Measurements from ENCODE around the gene TCF21.
"Not testable (repeated sequence)": the region's sequence is repeated elsewhere in the genome, so short reads cannot be mapped to it uniquely, and the experiment has no call there.

The TCF21 gene

GRCh38 chr6:133888929-133889556 lies at the start of gene TCF21:
Gene TCF21, plus strand, starts transcription at chr6:133889113. Its CDS starts 285 bp downstream, at chr6:133889398.
- DNase-seq (ENCODE audit: low read depth in 1 of 2, low spot score in 1 of 2) = no peak

- no peak for DNase-seq (ENCODE audit: low read depth in 1 of 2, low spot score in 1 of 2)
Observed at GRCh38 chr6:133841176-133841575, 47.7 kb upstream of the TCF21 start.

- DNase-seq (ENCODE audit: low read depth in 1 of 2, low spot score in 1 of 2) = no peak
Observed at GRCh38 chr6:133843098-133843497, 45.8 kb upstream of the TCF21 start.

- no peak for DNase-seq (ENCODE audit: low read depth in 1 of 2, low spot score in 1 of 2)
Observed at GRCh38 chr6:133844709-133845108, 44.2 kb upstream of the TCF21 start.

GRCh38 chr6:133854041-133854363 lies 34.9 kb upstream of the TCF21 start:
- DNase-seq (ENCODE audit: low read depth in 1 of 2, low spot score in 1 of 2) = no peak

DNA sequence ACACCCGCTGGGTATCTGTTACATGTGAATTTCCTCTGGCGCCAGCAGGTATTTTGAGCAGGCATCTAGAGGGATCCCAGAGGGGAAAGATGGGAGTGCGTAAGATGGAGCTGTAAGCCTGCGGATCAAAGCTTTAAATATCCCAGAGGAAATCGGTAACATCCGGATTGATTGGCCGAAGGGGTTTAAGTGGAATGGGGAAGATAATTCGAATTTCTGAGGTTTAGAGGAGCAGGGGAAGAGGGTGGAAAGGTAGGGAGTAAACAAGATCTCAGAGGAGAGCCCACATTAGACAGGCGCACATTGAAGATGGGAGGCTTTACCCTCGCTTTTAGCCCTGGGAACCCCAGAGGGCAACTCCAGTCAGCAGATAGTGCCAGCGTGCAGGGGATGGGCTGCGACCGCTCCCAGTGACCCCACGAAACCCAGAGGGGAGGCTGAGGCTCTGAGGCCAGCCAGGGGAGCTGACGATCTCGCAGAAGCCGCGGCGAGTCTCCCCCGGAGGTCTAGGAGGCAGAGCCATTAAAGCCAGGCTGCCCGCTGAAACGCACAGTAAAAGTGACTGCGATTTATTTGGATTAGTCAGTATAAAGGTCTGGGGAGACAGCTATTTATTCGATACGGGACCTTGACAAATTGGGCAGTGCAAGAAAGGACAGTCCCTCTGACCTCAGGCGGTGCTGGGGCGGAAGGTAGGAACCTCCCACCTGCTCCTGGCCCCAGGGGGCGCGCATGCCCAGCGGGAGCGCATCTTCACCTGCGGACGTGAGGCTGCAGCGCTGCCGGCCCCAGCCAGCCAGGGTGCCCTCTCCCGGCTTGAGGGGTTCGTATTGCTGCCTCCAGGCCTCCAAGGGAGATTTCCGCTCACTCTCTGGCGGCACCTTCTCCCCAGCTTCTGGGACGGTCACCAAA lies 34.3 kb upstream of the TCF21 start:
- DNase-seq (ENCODE audit: low read depth in 1 of 2, low spot score in 1 of 2) = peak in 1 of 2 donors; percentile 1

GRCh38 chr6:133855276-133855990 lies 33.5 kb upstream of the TCF21 start:
- no peak for DNase-seq (ENCODE audit: low read depth in 1 of 2, low spot score in 1 of 2)

- no peak for DNase-seq (ENCODE audit: low read depth in 1 of 2, low spot score in 1 of 2)
Observed at GRCh38 chr6:133855991-133856370, 32.9 kb upstream of the TCF21 start.

GRCh38 chr6:133856911-133857310 lies 32.0 kb upstream of the TCF21 start:
- no peak for DNase-seq (ENCODE audit: low read depth in 1 of 2, low spot score in 1 of 2)

DNA sequence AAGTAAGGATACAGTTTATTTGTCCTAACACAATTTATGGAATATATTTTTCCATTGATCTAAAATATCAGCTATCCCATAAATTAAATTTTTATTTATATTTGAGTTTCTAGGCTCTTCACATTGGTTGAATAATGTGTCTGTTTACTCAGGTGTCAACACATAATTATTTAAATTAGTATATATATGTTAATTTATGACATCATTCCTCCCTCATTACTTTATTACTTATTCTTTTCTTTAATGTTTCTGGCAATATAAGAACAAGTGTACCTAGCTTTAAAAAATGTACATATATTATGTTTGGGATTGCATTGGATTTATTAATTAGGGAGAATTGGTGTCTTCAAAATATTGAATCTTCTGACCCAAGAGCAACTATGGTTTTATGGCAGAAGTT lies 31.2 kb upstream of the TCF21 start:
- DNase-seq (ENCODE audit: low read depth in 1 of 2, low spot score in 1 of 2) = no peak

- DNase-seq (ENCODE audit: low read depth in 1 of 2, low spot score in 1 of 2) = not testable (repeated sequence)
Observed at GRCh38 chr6:133861337-133861736, 27.6 kb upstream of the TCF21 start.

DNA sequence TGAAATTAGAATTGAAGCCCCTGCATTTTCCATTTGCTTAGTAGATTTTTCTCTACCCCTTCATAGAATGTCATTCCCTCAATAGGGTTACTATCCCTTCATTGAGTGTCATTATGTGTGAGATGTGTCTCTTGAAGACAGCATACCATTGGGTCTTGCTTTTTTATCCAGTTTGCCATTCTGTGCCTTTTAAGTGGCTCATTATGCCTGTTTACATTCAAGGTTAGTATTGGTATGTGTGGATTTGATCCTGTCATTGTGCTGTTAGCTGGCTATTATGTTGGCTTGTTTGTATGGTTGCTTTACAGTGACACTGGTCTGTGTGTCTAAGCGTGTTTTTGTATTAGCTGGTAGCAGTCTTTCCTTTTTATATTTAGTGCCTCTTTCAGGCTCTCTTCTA lies 25.7 kb upstream of the TCF21 start:
- DNase-seq (ENCODE audit: low read depth in 1 of 2, low spot score in 1 of 2) = no peak

- no peak for DNase-seq (ENCODE audit: low read depth in 1 of 2, low spot score in 1 of 2)
Observed at GRCh38 chr6:133865680-133866079, 23.2 kb upstream of the TCF21 start.

DNA sequence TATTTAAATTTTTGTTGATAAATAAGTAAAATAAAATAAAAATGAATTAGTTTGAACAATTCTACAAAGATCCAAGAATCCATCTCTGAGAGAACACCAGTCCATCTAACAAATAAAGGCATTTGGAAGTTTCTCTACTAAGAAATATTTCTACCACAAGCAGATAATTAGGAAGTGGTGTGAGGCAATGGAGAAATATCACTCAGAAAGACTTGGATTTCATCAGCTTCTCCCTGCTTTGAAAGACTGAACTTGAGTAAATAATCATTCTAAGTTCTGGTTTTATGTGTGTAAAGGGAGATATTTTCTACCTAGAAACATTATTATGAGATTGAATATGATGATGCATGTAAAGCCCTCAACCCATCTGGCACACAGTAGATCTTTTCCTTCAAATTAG lies 17.8 kb upstream of the TCF21 start:
- no peak for DNase-seq (ENCODE audit: low read depth in 1 of 2, low spot score in 1 of 2)

DNA sequence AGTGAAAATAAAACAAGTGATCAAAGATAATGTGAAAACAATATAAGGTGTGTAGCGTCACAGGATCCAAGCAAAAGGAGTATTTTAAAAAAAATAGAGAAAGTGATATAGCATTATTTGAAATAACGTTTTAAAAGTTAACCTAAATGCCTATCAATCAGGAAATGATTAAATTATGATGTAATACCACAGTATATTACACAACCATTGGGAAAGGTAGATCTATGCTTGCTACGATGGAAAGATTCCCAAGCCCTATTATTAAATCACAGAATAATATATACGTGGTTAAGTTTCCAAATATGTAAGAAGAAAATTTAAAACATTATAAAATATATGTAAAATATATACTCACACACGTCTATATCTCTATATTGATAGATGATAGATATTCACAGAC lies 15.4 kb upstream of the TCF21 start:
- DNase-seq (ENCODE audit: low read depth in 1 of 2, low spot score in 1 of 2) = no peak

DNA sequence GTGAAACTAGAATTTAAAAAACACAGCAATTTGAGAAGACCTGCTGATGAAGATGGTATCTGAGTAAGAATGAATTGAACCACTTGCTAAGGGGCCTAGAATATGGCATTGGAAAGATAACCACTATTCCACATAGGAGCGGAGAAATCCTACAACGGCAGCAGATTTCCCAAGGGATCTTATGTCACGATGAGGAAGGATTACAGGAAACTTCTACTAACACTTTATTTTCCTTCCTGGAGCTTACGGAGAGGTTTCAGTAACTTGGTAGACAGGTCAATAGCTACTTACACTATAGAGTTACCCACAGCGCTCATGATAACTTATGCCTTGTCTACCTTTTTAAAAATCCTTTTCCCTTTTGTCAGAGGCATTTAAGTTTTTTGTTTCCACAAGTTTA lies 11.8 kb upstream of the TCF21 start:
- no peak for DNase-seq (ENCODE audit: low read depth in 1 of 2, low spot score in 1 of 2)

DNA sequence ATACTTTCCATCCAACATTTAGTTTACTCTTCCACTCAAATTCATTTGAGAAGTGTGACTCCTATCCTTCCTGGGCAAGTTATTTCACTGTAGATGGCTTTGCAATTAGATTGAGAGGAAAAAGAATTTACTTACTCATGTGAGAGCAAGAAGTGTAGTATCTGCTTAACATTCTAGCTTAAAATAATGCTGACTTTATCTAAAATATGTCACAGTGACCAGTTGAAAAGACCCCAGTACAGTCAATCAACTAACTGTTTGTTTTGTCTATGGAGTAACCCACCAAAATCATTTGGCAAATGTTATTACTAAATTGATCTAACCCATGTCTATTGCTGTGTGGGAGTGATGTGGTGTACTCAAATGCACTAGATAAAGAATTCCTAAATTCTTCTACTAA lies 8.9 kb upstream of the TCF21 start:
- no peak for DNase-seq (ENCODE audit: low read depth in 1 of 2, low spot score in 1 of 2)

DNA sequence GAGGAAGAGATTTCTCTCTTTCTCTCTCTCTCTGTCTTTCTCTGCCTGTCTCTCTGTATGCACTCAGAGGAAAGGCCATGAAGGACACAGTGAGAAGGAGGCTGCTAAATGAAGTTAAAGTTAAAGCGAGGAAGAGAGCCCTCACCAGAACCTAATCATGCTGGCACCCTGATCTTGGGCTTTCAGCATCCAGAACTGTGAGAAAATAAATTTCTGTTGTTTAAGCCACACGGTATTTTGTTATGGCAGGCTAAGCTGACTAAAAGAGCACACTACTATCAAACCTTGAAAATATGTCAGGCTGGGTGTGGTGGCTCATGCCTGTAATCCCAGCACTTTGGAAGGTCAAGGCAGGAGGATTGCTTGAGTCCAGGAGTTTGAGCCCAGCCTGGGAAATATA lies 8.0 kb upstream of the TCF21 start:
- no peak for DNase-seq (ENCODE audit: low read depth in 1 of 2, low spot score in 1 of 2)

- DNase-seq (ENCODE audit: low read depth in 1 of 2, low spot score in 1 of 2) = no peak
Observed at GRCh38 chr6:133886104-133886775, 2.7 kb upstream of the TCF21 start.

DNA sequence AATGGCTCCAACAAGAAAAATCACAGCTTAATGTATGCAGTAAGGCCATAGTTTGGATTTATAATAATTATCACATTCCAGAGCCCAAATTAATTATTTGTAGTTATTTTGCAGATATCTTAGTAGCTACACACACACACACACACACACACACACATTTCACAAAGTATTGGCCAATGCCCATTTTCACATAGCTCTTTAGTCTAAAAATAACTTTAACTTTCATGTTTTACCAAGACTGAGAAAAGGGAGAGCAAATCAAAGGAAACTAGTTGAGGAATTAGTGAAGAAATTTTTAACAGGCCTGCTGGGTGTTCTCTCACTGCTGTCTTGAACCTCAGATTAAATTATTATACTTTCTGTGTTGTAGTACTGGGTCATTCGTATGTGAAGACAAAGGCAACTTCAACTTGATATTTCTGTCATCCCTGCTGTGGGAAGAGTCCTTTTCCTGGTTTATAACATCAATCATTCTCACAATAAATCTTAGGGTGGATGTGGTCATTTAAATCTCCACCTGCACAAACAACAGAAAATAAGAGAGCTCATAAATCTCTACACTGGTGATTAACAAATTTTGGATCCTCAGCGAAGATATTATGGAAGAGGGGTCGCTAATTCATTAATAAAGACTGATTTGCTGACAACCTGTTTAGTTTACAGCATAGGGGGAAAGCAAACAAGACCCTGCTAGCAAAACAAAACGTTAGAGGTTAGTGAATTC lies 1.6 kb upstream of the TCF21 start:
- no peak for DNase-seq (ENCODE audit: low read depth in 1 of 2, low spot score in 1 of 2)

DNA sequence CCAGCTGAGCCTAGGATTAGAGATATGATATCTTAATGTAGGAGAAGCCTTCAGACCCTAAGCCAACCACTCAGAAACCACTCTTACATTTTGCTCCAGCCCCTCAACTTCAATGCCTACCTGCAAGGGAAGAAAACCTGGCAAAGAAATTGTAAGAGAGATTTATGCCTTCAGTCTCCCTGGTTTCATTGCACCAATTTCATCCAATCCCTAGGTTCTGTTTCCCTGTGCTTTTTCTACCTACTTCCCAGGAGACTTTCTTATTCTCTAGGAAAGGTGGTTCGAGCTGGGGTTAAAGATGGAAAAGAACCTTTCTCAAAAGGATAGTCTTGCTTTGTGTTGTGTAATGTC lies 1.1 kb upstream of the TCF21 start:
- DNase-seq (ENCODE audit: low read depth in 1 of 2, low spot score in 1 of 2) = no peak

Measured in stimulated activated CD4-positive, alpha-beta T cell treated with anti-CD3 and anti-CD28 coated beads, Interleukin-15, amount 100 ng/mL, for 1 hour (primary cell).